Stimulated activated CD8-positive, alpha-beta memory T cell treated with anti-CD3 and anti-CD28 coated beads, Interleukin-12 subunit alpha, Interleukin-12 subunit beta, amount 100 ng/mL, for 4 hours (primary cell): ENCODE data around the gene CRIM1.

ENCODE experiments used
- DNase-seq: peaks from one replicate; pipeline ENCODE4 v3.0.0-alpha.2; 2020; ENCODE audit warnings: low read depth

CRIM1 gene

GRCh38 chr2:36483290-36483689 is 127.7 kb downstream of the CRIM1 start:
- no peak for DNase-seq

GRCh38 chr2:36484454-36484853 is 128.9 kb downstream of the CRIM1 start:
- no peak for DNase-seq

- no peak for DNase-seq
Observed at GRCh38 chr2:36485521-36485920, 129.9 kb downstream of the CRIM1 start.

- DNase-seq: no peak
Observed at GRCh38 chr2:36486521-36487044, 131.0 kb downstream of the CRIM1 start.

GRCh38 chr2:36487947-36488346 is 132.4 kb downstream of the CRIM1 start:
- no peak for DNase-seq

GRCh38 chr2:36489281-36489680 is 133.7 kb downstream of the CRIM1 start:
- DNase-seq: no peak

GRCh38 chr2:36490749-36491148 is 135.2 kb downstream of the CRIM1 start:
- no peak for DNase-seq

GRCh38 chr2:36492216-36492945 is 136.8 kb downstream of the CRIM1 start:
- no peak for DNase-seq

- no peak for DNase-seq
Observed at GRCh38 chr2:36493306-36493705, 137.7 kb downstream of the CRIM1 start.

- DNase-seq: no peak
Observed at GRCh38 chr2:36497570-36498163, 142.1 kb downstream of the CRIM1 start.

- DNase-seq: no peak
Observed at GRCh38 chr2:36499128-36499820, 143.7 kb downstream of the CRIM1 start.

GRCh38 chr2:36500072-36500471 is 144.5 kb downstream of the CRIM1 start:
- no peak for DNase-seq

- no peak for DNase-seq
Observed at GRCh38 chr2:36502081-36502480, 146.5 kb downstream of the CRIM1 start.

GRCh38 chr2:36507408-36507812 is 151.8 kb downstream of the CRIM1 start:
- no peak for DNase-seq

- DNase-seq: no peak
Observed at GRCh38 chr2:36509075-36509474, 153.5 kb downstream of the CRIM1 start.

- no peak for DNase-seq
Observed at GRCh38 chr2:36511858-36512603, 156.5 kb downstream of the CRIM1 start.

GRCh38 chr2:36512705-36513104 is 157.1 kb downstream of the CRIM1 start:
- DNase-seq: no peak

- DNase-seq: no peak
Observed at GRCh38 chr2:36513661-36514060, 158.1 kb downstream of the CRIM1 start.

- DNase-seq: no peak
Observed at GRCh38 chr2:36515538-36515937, 160.0 kb downstream of the CRIM1 start.

GRCh38 chr2:36516136-36516870 is 160.7 kb downstream of the CRIM1 start:
- DNase-seq: no peak

- DNase-seq: no peak
Observed at GRCh38 chr2:36520431-36520830, 164.9 kb downstream of the CRIM1 start.

- no peak for DNase-seq
Observed at GRCh38 chr2:36523153-36523552, 167.6 kb downstream of the CRIM1 start.
